GM10266 (cell line): ENCODE data around the gene PRR3.

Experiments
- DNase-seq: peaks from one replicate; pipeline ENCODE4 v3.0.0; 2012; ENCODE audit errors: extremely low spot score
- CTCF ChIP-seq: IDR thresholded peaks from 2 replicates; pipeline ENCODE4 v1.5.1; 2012; ENCODE audit warnings: mild to moderate bottlenecking, low read depth; ENCODE audit not compliant: control insufficient read depth, insufficient read depth; ENCODE audit errors: missing control alignments

Gene PRR3

GRCh38 chr6:30556066-30556905, 809 bp upstream of the PRR3 start, which contains the start of gene GNL1:
Gene GNL1, minus strand, starts transcription at chr6:30556489. Its CDS starts 286 bp downstream, at chr6:30556203.
- TF ChIP-seq CTCF = peak; percentile 3

GRCh38 chr6:30557683-30557981, 537 bp downstream of the PRR3 start:
- DNase-seq = peak; percentile 58

More at GRCh38 chr6:30556066-30556905, 809 bp upstream of the PRR3 start, which contains the start of gene GNL1:
- DNase-seq = peak; percentile 91

GRCh38 chr6:30560930-30561329, 3.8 kb downstream of the PRR3 start:
- no peak for DNase-seq
- no peak for TF ChIP-seq CTCF

More at GRCh38 chr6:30557683-30557981, 537 bp downstream of the PRR3 start:
- TF ChIP-seq CTCF = no peak

- no peak for DNase-seq
- no peak for TF ChIP-seq CTCF
These were observed 5.7 kb downstream of the PRR3 start for GRCh38 chr6:30562470-30563425.

- TF ChIP-seq CTCF = no peak
- no peak for DNase-seq
These were observed 7.0 kb downstream of the PRR3 start for GRCh38 chr6:30564114-30564513.

- TF ChIP-seq CTCF = no peak
- DNase-seq = no peak
These were observed 8.7 kb downstream of the PRR3 start for GRCh38 chr6:30565772-30566171.
